GM13976 (cell line): Measurements from ENCODE around the gene NUBP2.

ENCODE experiments used
- DNase-seq: peaks from one replicate; pipeline ENCODE4 v3.0.0; 2012; ENCODE audit warnings: low spot score
- in situ Hi-C: fragments of 300-500 bp; cut with MboI; formaldehyde crosslinking; loops from one replicate; pipeline ENCODE4 v1.12.0; 2022; ENCODE audit warnings: low sequenced_read_pairs, mixed read lengths, inconsistent platforms; ENCODE audit not compliant: unreplicated experiment
- TF ChIP-seq, protein P1 (sequence below): IDR thresholded peaks from 2 replicates; pipeline ENCODE4 v1.5.1; 2012; ENCODE audit warnings: borderline replicate concordance, mild to moderate bottlenecking; ENCODE audit not compliant: insufficient read depth; ENCODE audit errors: extremely low read depth, missing control alignments, control extremely low read depth

NUBP2 gene

DNA sequence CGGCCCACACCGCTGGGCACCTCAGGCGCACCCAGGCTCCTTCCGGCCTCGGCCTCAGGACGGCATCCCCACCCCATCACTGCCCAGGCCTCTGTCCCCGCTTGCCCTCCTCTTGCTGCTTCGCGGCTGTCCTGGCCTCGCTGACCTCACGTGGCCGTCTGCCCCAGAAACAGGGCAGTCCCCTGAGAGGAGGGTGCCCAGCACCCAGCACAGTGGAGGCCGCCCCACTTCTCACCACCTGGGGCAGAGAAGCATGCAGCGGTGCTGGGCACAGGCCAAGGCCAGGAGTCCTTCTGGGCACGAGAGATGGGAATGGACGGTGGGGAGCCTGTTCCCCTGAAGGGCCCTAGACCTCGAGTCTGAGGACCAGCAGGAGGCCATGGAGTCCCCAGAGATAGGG, 35.0 kb downstream of the NUBP2 start:
- no peak for DNase-seq
- TF ChIP-seq, protein P1, sequence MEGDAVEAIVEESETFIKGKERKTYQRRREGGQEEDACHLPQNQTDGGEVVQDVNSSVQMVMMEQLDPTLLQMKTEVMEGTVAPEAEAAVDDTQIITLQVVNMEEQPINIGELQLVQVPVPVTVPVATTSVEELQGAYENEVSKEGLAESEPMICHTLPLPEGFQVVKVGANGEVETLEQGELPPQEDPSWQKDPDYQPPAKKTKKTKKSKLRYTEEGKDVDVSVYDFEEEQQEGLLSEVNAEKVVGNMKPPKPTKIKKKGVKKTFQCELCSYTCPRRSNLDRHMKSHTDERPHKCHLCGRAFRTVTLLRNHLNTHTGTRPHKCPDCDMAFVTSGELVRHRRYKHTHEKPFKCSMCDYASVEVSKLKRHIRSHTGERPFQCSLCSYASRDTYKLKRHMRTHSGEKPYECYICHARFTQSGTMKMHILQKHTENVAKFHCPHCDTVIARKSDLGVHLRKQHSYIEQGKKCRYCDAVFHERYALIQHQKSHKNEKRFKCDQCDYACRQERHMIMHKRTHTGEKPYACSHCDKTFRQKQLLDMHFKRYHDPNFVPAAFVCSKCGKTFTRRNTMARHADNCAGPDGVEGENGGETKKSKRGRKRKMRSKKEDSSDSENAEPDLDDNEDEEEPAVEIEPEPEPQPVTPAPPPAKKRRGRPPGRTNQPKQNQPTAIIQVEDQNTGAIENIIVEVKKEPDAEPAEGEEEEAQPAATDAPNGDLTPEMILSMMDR = no peak
- in situ Hi-C loops = no loop called here

DNA sequence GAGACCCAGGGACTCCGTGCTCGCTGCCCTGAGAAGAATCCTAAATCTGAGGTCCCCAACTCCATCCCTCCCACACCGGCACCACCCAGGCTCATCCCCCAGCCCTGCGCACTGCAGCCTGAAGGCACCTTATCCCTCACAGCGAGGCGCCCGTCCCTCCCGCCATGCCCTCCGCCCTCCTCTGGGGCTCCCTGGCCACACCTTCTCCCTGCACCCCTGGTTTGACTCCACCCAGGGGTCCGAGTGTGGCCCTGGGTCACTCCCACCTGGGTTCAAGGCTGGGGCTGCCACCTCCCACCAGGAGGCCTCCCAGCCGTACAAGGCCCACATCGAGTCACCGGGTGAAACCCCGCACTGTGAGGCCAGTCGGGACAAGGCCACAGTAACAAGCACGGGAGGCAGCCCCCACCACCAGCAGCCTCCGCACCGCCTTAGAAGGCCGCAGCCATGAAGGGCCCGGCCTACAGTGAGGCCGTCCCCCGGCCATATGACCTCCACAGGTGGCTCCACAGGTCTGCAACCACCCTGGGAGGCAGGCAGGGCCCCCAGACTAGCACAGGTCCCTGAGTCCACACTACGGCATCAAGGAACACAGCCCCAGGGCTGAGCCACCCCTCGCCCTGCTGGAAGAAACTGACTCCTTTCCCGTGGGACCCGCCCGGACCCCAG, 35.6 kb downstream of the NUBP2 start:
- TF ChIP-seq, protein P1 = no peak
- in situ Hi-C loops = no loop called here
- no peak for DNase-seq

DNA sequence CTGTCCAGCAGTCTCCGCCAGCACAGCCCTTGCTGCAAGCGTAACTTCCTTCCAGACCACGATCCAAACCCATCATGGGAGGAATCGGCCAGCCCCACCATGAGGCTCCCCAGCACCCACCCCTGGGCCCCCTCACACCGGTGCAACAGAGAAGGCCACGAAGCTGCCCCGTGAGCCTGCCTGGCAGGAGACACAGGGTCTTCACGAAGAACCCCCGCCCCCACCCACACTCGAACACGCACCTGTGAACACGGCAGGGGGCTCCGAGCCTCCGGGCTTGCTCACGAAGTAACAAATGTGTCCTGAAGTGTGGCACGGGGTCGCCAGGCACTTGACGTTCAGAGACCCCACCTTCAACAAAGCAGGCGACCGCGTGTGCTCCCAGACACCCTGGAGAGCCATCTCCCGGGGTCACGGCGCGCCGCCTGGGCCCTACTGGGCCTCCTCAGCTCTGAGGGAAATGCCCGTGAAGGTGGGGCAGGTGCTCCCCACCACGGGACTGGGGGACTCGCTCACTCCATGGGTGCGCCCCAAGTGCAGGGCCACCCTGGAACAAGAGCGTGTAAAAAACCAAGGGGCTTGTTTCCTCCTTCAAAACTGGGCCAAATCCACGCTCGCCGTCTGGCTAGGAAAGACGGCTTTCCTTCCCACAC, 36.2 kb downstream of the NUBP2 start:
- TF ChIP-seq, protein P1 = no peak
- no peak for DNase-seq
- in situ Hi-C loops = no loop called here

DNA sequence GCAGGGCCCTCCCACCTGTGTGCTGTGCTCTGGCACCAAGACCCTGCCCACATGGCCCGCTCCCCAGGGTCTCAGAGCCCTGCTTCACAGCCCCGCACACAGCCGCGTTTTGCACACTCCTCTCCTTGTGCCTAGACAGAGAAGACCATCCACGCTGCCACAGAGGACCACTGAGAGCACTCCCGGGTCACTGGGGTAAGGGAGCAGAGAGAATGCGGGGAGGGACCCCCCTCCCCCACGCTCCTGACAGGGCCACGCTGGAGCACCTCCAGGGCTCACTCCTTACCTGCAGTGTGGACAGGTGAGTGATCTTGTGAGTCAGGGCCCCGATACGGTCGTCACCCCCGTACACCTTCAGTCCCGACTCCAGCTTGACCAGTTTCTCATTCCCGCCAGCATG, 36.9 kb downstream of the NUBP2 start:
- in situ Hi-C loops = no loop called here
- TF ChIP-seq, protein P1 = no peak
- DNase-seq = no peak

DNA sequence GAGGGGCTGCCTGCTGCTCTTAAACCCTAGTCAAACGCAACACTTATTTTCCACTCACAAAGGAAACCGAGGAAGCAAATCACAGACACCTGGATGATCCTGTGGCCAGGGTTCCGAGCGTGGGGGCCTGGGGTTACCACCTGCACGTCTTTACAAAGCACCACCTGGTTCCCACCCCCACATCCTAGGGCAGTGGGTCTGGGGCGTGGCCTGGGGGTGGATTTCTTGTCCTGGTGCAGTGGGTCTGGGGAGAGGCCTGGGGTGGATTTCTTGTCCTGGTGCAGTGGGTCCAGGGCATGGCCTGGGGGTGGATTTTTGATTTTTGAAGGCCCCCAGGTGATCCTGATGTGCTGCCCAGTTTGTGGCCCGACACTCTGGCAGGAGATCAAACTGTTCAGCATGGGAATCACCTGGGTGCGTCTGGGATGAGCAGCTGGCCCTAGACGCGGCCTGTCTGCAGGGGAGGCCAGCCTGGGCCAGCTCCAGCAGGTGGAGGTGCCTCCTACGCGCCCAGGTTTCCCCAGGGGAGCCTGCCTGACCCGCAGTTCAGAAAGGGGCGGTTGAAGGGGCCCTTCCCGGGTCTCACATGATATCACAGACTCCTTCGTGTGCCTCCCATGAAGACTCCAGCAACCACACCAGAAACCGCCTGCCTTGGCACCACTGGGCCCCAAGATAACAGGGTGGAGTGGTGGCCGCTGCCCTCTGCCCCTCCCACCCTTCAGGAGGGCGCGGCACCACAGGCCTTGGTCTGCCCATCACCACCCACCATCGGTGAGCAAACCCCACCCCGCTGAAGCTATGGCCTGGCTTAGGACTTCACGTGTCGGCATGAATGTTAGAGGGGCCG, 37.6 kb downstream of the NUBP2 start:
- no peak for DNase-seq
- in situ Hi-C loops = no loop called here
- TF ChIP-seq, protein P1 = no peak

DNA sequence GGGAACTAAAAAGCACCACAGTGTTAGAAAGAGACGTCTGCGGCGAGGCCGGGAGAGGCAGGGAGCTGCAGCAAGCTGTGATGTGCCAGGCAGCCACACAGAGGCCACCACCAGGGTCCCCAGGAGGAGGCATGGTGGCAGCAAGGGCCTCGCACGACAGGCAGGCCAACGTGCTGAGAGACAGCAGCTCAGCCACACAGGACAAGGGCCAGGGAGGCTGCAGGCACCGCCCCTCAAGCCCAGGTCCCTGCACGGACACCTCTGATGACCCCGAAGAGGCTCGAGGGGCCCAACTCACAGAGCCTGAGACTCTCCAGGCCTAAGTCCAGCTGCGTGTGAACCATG, 38.2 kb downstream of the NUBP2 start:
- DNase-seq = no peak
- in situ Hi-C loops = no loop called here
- TF ChIP-seq, protein P1 = no peak
